HepG2 (cell line): ENCODE data around the gene SF3B6. TPM values are rescaled to one million over a fixed set of nuclear protein-coding genes. Genes with fewer than 3 reads are reported as not detected.

Experiments used
- ATRX ChIP-seq: sonication (generic); formaldehyde crosslinking; IDR thresholded peaks from 2 replicates; pipeline ENCODE4 v1.4.0; 2020; ENCODE audit warnings: missing genetic modification reagents, borderline replicate concordance
- CBX1 ChIP-seq: IDR thresholded peaks from one replicate; pipeline ENCODE4 v1.6.1; 2016; ENCODE audit warnings: antibody characterized with exemption, low read depth
- KDM3A ChIP-seq: IDR thresholded peaks from 2 replicates; pipeline ENCODE4 v1.6.1; 2018; ENCODE audit warnings: low read depth, missing compliant biosample characterization
- MAX ChIP-seq: IDR thresholded peaks from 2 replicates; pipeline ENCODE4 v1.6.1; 2012; ENCODE audit warnings: inconsistent platforms
- MEIS2 ChIP-seq: sonication (generic); formaldehyde crosslinking; IDR thresholded peaks from 2 replicates; pipeline ENCODE4 v1.9.0; 2021; ENCODE audit warnings: mild to moderate bottlenecking, missing genetic modification reagents
- MTA1 ChIP-seq: sonication (generic); formaldehyde crosslinking; IDR thresholded peaks from 2 replicates; pipeline ENCODE4 v1.4.0; 2020; ENCODE audit warnings: missing genetic modification reagents, mild to moderate bottlenecking, borderline replicate concordance
- NR0B2 ChIP-seq: sonication (generic); formaldehyde crosslinking; IDR thresholded peaks from 2 replicates; pipeline ENCODE4 v1.4.0; 2020; ENCODE audit warnings: mild to moderate bottlenecking, missing genetic modification reagents
- NR2F2 ChIP-seq: IDR thresholded peaks from 2 replicates; pipeline ENCODE4 v1.6.1; 2012; ENCODE audit warnings: low read depth, inconsistent platforms, borderline replicate concordance
- PCBP1 ChIP-seq: fragments of 200-400 bp; formaldehyde crosslinking; IDR thresholded peaks from 2 replicates; pipeline ENCODE4 v1.6.1; 2017; ENCODE audit warnings: mild to moderate bottlenecking, low read depth, low read length, borderline replicate concordance
- STAT6 ChIP-seq: sonication (generic); formaldehyde crosslinking; IDR thresholded peaks from 2 replicates; pipeline ENCODE4 v1.4.0; 2020; ENCODE audit warnings: missing genetic modification reagents, mild to moderate bottlenecking, borderline replicate concordance
- ZBTB26 ChIP-seq: IDR thresholded peaks from 2 replicates; pipeline ENCODE4 v1.6.1; 2016; ENCODE audit warnings: missing compliant biosample characterization, missing genetic modification reagents, borderline replicate concordance
- ZBTB40 ChIP-seq, 2 experiments: fragments of 450-650 bp in 1 of 2; sonication (generic) in 1 of 2; formaldehyde crosslinking in 1 of 2; IDR thresholded peaks; 2 replicates each; pipeline versions ENCODE4 v1.6.1 to v1.8.0; 2016 to 2022; ENCODE audit warnings: antibody characterized with exemption in 1 of 2, mild to moderate bottlenecking in 1 of 2, missing genetic modification reagents in 1 of 2
- polyA plus RNA-seq, 8 experiments: library from polyadenylated mRNA; depleted of rRNA in 3 of 8; stranded (reverse) in 7 of 8; unstranded in 1 of 8; fragments of >200 nt; fragmentation: Illumina TruSeq in 4 of 8; extraction: Trizol in 4 of 8; gene quantifications; 2 replicates each; pipeline versions ENCODE4 v1.2.1 to v1.2.3, GENCODE V29; 2011 to 2016; ENCODE audit warnings: low read depth in 4 of 8, missing spikeins in 1 of 8, mixed read lengths in 1 of 8; ENCODE audit not compliant: insufficient read depth in 1 of 8
- total RNA-seq, 5 experiments: library from RNA; depleted of rRNA; stranded (reverse); fragments of >200 nt; fragmentation: Illumina TruSeq; extraction: Trizol; gene quantifications; 2 replicates each; pipeline ENCODE4 v1.2.3, GENCODE V29; 2016; ENCODE audit warnings: low read depth in 1 of 5

Gene SF3B6
- total and polyA plus RNA-seq, 2 of the 13 experiments (the other 11 are each of a cell fraction or from before 2014, with no cell fraction given): 177 to 182 TPM

GRCh38 chr2:24123195-24123921 lies 47.2 kb upstream of the SF3B6 start, which contains the start of the genes FAM228B and PFN4 (continued):
- TF ChIP-seq ZBTB40 (IDR thresholded peaks at IDR 0.05): no peak
- TF ChIP-seq ZBTB40 (CRISPR knock-in tag; IDR thresholded peaks at IDR 0.05): peak; percentile 56; the same call in 1 of the 2 replicates
- no peak for TF ChIP-seq ZBTB26 (CRISPR knock-in tag)
- TF ChIP-seq STAT6 (CRISPR knock-in tag): no peak
- peak; percentile 61 for TF ChIP-seq CBX1
- peak; percentile 63; the same call in 1 of the 2 replicates for TF ChIP-seq KDM3A (CRISPR knock-in tag)
- TF ChIP-seq PCBP1: no peak
- TF ChIP-seq NR0B2 (CRISPR knock-in tag): no peak; the same call in 1 of the 2 replicates
- no peak; the same call in 1 of the 2 replicates for TF ChIP-seq NR2F2
- TF ChIP-seq MTA1 (CRISPR knock-in tag): peak; percentile 91
- peak; percentile 79 for TF ChIP-seq MAX
- TF ChIP-seq ATRX (CRISPR knock-in tag): no peak
- peak; percentile 29; the same call in 1 of the 2 replicates for TF ChIP-seq MEIS2 (CRISPR knock-in tag)
